Spleen (tissue), 11 donors: ENCODE results near the gene CDK2. TPM values are rescaled to one million over a fixed set of nuclear protein-coding genes. Genes with fewer than 3 reads are reported as not detected.
"Not testable (repeated sequence)": the region's sequence is repeated elsewhere in the genome, so short reads cannot be mapped to it uniquely, and the experiment has no call there.

ENCODE experiments used
- DNase-seq: peaks from one replicate; pipeline ENCODE4 v3.0.0-alpha.2; 2020
- H3K27ac ChIP-seq, 8 donors: fragments of 200-600 bp; sonication (generic) in 7 of 8; 1 replicate in 4 of 8; 2 replicates in 4 of 8; pipeline versions ENCODE4 v1.5.0 to v1.8.0; 2016 to 2021; ENCODE audit warnings: inconsistent platforms in 4 of 8, mild to moderate bottlenecking in 4 of 8, moderate library complexity in 1 of 8
- H3K27me3 ChIP-seq, 7 donors: fragments of 200-600 bp; sonication (generic) in 6 of 7; replicated peaks in 1 of 7; 1 replicate in 4 of 7; 2 replicates in 3 of 7; pipeline versions ENCODE4 v1.5.0 to v1.8.0; 2016 to 2021; ENCODE audit warnings: inconsistent platforms in 3 of 7, mild to moderate bottlenecking in 1 of 7
- H3K36me3 ChIP-seq, 6 donors: fragments of 200-600 bp; sonication (generic) in 5 of 6; 1 replicate in 4 of 6; 2 replicates in 2 of 6; pipeline versions ENCODE4 v1.5.0 to v1.8.0; 2016 to 2021; ENCODE audit warnings: inconsistent platforms in 2 of 6
- H3K4me1 ChIP-seq, 6 donors: fragments of 200-600 bp; sonication (generic) in 5 of 6; 1 replicate in 3 of 6; 2 replicates in 3 of 6; pipeline versions ENCODE4 v1.5.0 to v1.8.0; 2016 to 2021; ENCODE audit warnings: inconsistent platforms in 3 of 6
- H3K4me3 ChIP-seq, 8 donors: fragments of 200-600 bp; sonication (generic) in 7 of 8; 1 replicate in 4 of 8; 2 replicates in 4 of 8; pipeline versions ENCODE4 v1.5.0 to v1.8.0; 2016 to 2021; ENCODE audit warnings: inconsistent platforms in 4 of 8, mild to moderate bottlenecking in 4 of 8, moderate library complexity in 2 of 8
- H3K9me3 ChIP-seq, 8 donors: fragments of 200-600 bp; sonication (generic) in 7 of 8; 1 replicate in 4 of 8; 2 replicates in 4 of 8; pipeline versions ENCODE4 v1.5.0 to v1.8.0; 2016 to 2021; ENCODE audit warnings: inconsistent platforms in 4 of 8
- CTCF ChIP-seq, 11 experiments: fragments of 200-600 bp in 7 of 11; fragments of 450-650 bp in 4 of 11; sonication (generic) in 4 of 11; IDR thresholded peaks in 8 of 11; conservative IDR thresholded peaks in 3 of 11; 1 replicate in 7 of 11; 2 replicates in 4 of 11; pipeline versions ENCODE4 v1.4.0 to v1.8.0; 2016 to 2021; ENCODE audit warnings: antibody characterized with exemption in 11 of 11, inconsistent platforms in 4 of 11, mild to moderate bottlenecking in 1 of 11
- POLR2A ChIP-seq, 3 donors: fragments of 450-650 bp; IDR thresholded peaks; one replicate each; pipeline ENCODE4 v1.5.1; 2017; ENCODE audit warnings: antibody characterized with exemption in 3 of 3, mild to moderate bottlenecking in 1 of 3
- POLR2AphosphoS5 ChIP-seq, 3 donors: sonication (generic); formaldehyde crosslinking; IDR thresholded peaks; one replicate each; pipeline ENCODE4 v1.5.1; 2017; ENCODE audit warnings: antibody characterized with exemption in 3 of 3
- WGBS, 5 donors: extraction: QIAGEN DNeasy Blood & Tissue Kit in 3 of 5; methylation state at CpG; one replicate each; pipeline versions ENCODE4 v1.1.5 to v1.1.7; 2013 to 2018; 5-methylcytosine and 5-hydroxymethylcytosine counted together
- intact Hi-C: fragments of 100-400 bp; cut with DNase I; formaldehyde crosslinking; loops from one replicate; pipeline ENCODE4 v1.15.0; 2023; ENCODE audit warnings: low total_unique reads
- polyA plus RNA-seq, 3 donors: library from polyadenylated mRNA; stranded (reverse); fragments of 200-250 nt; gene quantifications; one replicate each; pipeline ENCODE4 v1.2.1, GENCODE V29; 2013
- total RNA-seq, 7 donors: library from RNA; depleted of rRNA in 3 of 7; stranded (reverse); fragments of >200 nt in 3 of 7; fragmentation: NEBNext Ultra II Directional in 4 of 7; extraction: Animal tissue kit (Norgen Biotek cat#: 25700) in 4 of 7; gene quantifications; one replicate each; pipeline versions ENCODE4 v1.1.0 to v1.2.1, GENCODE V29; 2016 to 2021
- donor health status: healthy with polysubstance abuse.
- donor health status: DM: no; HTN: no; CAD: no; lungs with moderate emphysema.
- donor health status: DM: no; HTN: no; CAD: no.
- donor health status: Bipolar disorder and iron deficiency.
- donor health status: healthy.
- donor health status: DM: no; HTN: no; CAD: no.
- donor health status: DM: yes; HTN: yes; CAD: no.

The CDK2 gene
- total and polyA plus RNA-seq, 10 donors, result 11.9 to 46.6 (median 26.5) TPM

GRCh38 chr12:55982319-55982936, 15.8 kb downstream of the CDK2 start:
- intact Hi-C loops, result no loop called here
- peak overlapping the region; percentile 1 to 76 (median 52) for H3K27ac ChIP-seq
- peaks cover 0 to 76% (median 32%) of the 10 kb centered on the region in 6 donors for H3K36me3 ChIP-seq
- DNase-seq, result no peak
- no peak overlapping the region for H3K4me3 ChIP-seq
- WGBS, 5 donors, result 32 to 45% (median 36%) methylated on average over 3 of the region's 3 CpGs
- H3K9me3 ChIP-seq, result no peaks in the 10 kb centered on the region
- TF ChIP-seq CTCF (IDR thresholded peaks at IDR 0.05 in 8 of 11, conservative IDR thresholded peaks at IDR 0.05 in 3 of 11), result no peak
- TF ChIP-seq POLR2AphosphoS5 (IDR thresholded peaks at IDR 0.05), result no peak
- TF ChIP-seq POLR2A (IDR thresholded peaks at IDR 0.05), result no peak
- peaks cover 18 to 76% (median 47%) of the 10 kb centered on the region in 6 donors for H3K4me1 ChIP-seq
- no peaks in the 10 kb centered on the region for H3K27me3 ChIP-seq

- no peak for DNase-seq
- peaks cover 0 to 85% (median 41%) of the 10 kb centered on the region in 6 donors for H3K36me3 ChIP-seq
- TF ChIP-seq POLR2AphosphoS5 (IDR thresholded peaks at IDR 0.05) (no peak), POLR2A (IDR thresholded peaks at IDR 0.05) (no peak), CTCF (IDR thresholded peaks at IDR 0.05 in 8 of 11, conservative IDR thresholded peaks at IDR 0.05 in 3 of 11) (no peak)
- H3K27me3 ChIP-seq, result no peaks in the 10 kb centered on the region
- no peaks in the 10 kb centered on the region for H3K9me3 ChIP-seq
- H3K27ac ChIP-seq, result peak overlapping the region in 7 of 8 donors; percentile 27 to 76 (median 55)
- no peak overlapping the region for H3K4me3 ChIP-seq
- peaks cover 18 to 67% (median 40%) of the 10 kb centered on the region in 6 donors for H3K4me1 ChIP-seq
- intact Hi-C loops, result no loop called here
- WGBS, 5 donors, result 46 to 57% (median 55%) methylated on average over 4 of the region's 4 CpGs
Observed at GRCh38 chr12:55983232-55983842, 16.7 kb downstream of the CDK2 start.

GRCh38 chr12:55984861-55985260, 18.2 kb downstream of the CDK2 start:
- no peak overlapping the region for H3K4me3 ChIP-seq
- WGBS, 5 donors, result 65 to 81% (median 69%) methylated on average over 2 of the region's 2 CpGs
- no peaks in the 10 kb centered on the region for H3K9me3 ChIP-seq
- peak overlapping the region in 2 of 8 donors; percentile 5 to 26 for H3K27ac ChIP-seq
- peaks cover 0 to 89% (median 56%) of the 10 kb centered on the region in 6 donors for H3K36me3 ChIP-seq
- DNase-seq, result no peak
- no peaks in the 10 kb centered on the region for H3K27me3 ChIP-seq
- intact Hi-C loops, result no loop called here
- H3K4me1 ChIP-seq, result peaks cover 18 to 52% (median 32%) of the 10 kb centered on the region in 6 donors
- TF ChIP-seq POLR2AphosphoS5 (IDR thresholded peaks at IDR 0.05) (no peak), CTCF (IDR thresholded peaks at IDR 0.05 in 8 of 11, conservative IDR thresholded peaks at IDR 0.05 in 3 of 11) (no peak), POLR2A (IDR thresholded peaks at IDR 0.05) (no peak)

- Histone ChIP-seq H3K9me3 (no peaks in the 10 kb centered on the region), H3K36me3 (peaks cover 0 to 89% (median 59%) of the 10 kb centered on the region in 6 donors), H3K27ac (peak overlapping the region in 2 of 8 donors; percentile 5 to 26), H3K4me3 (no peak overlapping the region), H3K27me3 (no peaks in the 10 kb centered on the region), H3K4me1 (peaks cover 18 to 47% (median 32%) of the 10 kb centered on the region in 6 donors)
- no peak for TF ChIP-seq POLR2AphosphoS5 (IDR thresholded peaks at IDR 0.05)
- no peak for TF ChIP-seq POLR2A (IDR thresholded peaks at IDR 0.05)
- TF ChIP-seq CTCF (IDR thresholded peaks at IDR 0.05 in 8 of 11, conservative IDR thresholded peaks at IDR 0.05 in 3 of 11), result no peak
- DNase-seq, result no peak
- WGBS, 5 donors, result 72 to 82% (median 77%) methylated on average over 4 of the region's 4 CpGs
- intact Hi-C loops, result no loop called here
Observed at GRCh38 chr12:55985341-55985740, 18.7 kb downstream of the CDK2 start.

GRCh38 chr12:55985976-55986375, 19.3 kb downstream of the CDK2 start:
- DNase-seq, intact Hi-C loops, H3K4me3 ChIP-seq, H3K27ac ChIP-seq, H3K27me3 ChIP-seq, H3K9me3 ChIP-seq: not testable (repeated sequence)
- peaks cover 18 to 46% (median 32%) of the 10 kb centered on the region in 6 donors for H3K4me1 ChIP-seq
- 91 to 98% (median 91%) methylated on average over 7 of the region's 7 CpGs for WGBS, 5 donors
- peaks cover 5 to 89% (median 62%) of the 10 kb centered on the region in 6 donors for H3K36me3 ChIP-seq
